HG02852 (cell line): ENCODE results near the gene SRMS.
A peak's percentile ranks its signal among the peaks of the same experiment; 100 is the strongest.

Experiments
- ATAC-seq: cut with Tn5 transposase; IDR thresholded peaks from one replicate; pipeline ENCODE4 v1.9.1; 2021; ENCODE audit warnings: mild to moderate bottlenecking, moderate library complexity; ENCODE audit not compliant: unreplicated experiment

Gene SRMS

GRCh38 chr20:63539441-63540370 lies 7.8 kb downstream of the SRMS start:
- no peak for ATAC-seq

GRCh38 chr20:63539092-63539430 lies 8.5 kb downstream of the SRMS start:
- no peak for ATAC-seq

DNA sequence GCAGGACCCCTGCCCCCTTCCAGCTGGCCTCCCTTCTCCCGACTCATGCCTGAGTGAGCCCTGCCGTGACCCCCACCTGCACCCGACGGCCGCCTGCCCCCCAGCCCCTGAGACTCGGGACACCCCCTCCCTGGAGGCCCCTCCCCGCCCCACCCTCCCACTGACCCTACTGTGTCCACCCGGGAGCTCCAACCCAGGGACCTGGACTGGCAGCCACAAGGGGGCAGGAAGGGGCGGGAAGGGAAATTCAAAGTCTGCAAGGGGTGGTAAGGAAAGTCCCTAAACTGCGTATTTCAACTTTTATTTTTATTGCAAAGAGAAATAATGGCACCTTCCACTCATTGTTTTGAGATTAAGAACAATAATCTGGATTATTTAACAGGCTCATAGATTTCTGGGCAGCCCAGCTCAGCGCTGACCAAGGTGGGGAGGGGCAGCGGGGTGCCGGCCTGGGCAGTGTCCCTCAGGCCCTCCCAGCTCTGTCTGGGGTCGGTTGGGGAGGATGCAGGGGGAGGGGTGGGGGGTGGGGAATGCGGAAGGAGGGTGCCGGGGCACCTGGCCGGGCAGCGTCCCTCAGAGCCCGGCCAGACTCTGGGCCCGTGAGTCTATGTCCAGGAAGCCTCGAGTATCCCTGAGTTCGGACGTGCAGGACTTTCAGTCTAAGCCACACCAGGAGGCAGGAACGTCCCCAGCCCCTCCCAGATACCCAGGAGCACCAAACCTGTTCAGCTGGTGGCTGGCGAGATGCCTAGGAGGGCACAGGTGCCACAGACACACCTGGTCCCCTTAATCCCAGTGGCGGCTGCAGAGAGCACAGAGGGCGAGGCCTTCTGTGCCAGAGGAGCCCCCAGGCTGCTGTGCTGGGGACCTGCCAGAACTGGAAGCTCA lies 9.1 kb downstream of the SRMS start:
- no peak for ATAC-seq

GRCh38 chr20:63537525-63538203 lies 9.9 kb downstream of the SRMS start:
- ATAC-seq: peak; percentile 80

- ATAC-seq: peak; percentile 3
Measured at GRCh38 chr20:63536997-63537524, 10.5 kb downstream of the SRMS start, which contains the start of gene PTK6. PTK6 (minus strand) TSS chr20:63537376; CDS start chr20:63537314, 62 bp downstream.

DNA sequence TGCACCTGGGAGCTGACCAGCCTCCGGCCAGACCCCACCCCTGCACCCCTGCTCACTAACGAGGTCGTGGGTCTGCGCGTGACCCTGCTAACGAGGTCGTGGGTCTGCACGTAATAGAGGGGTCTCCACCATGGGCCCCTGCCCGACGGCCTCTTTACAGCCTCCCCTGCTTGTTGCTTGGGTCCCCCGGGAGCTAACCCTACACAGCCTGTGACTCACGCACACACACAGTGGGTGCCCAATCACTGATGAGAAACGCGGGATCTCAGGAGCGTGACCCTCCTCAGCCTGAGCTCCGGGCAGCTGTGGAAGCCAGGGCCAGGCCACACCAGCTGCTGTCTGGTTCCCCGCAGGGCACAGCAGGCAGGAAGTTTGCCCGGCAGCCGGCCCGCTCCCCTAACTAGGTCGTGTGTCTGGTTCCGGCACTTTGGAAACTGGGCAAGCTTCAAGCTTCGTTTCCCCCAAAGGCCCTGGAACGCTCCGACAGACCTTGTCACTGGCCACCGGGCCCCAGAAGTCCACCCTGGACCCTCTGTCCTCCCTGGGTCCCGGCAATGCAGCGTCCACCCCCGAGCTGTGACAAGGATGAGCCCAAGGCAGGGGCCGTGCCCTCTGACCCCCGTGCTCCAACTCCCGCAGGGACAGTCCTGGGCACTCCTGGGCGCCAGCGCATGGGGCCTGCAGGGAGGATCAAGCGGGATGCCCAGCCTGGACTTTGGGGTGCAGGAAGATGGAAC lies 11.1 kb downstream of the SRMS start:
- ATAC-seq: no peak

- ATAC-seq: no peak
Measured at GRCh38 chr20:63534831-63535651, 12.5 kb downstream of the SRMS start.

GRCh38 chr20:63534427-63534830 lies 13.1 kb downstream of the SRMS start:
- no peak for ATAC-seq

DNA sequence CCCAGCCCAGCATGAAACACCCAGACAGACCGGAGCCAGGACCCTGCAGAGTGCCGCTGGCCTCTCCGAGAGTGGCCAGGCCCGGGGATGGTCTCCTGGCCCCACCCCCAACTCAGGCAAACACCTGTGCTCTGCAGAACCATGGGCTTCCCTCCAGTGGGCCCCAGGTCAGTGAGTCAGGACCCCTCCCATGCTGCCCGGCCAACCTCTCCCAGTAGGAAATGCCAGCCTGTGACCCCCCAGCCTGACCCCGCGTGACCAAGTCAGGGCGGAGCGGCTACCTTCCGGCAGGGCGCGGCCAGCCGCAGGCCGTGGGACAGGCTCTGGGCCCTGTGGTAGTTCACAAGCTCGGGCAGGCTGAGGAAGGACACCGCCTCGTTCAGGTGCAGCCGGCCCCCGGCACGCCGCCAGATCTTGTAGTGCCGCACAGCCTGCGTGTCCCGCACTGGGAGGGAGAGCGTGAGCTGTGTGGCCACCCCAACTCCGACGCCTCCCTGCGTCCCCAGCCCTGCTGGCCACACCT lies 13.6 kb downstream of the SRMS start:
- ATAC-seq: no peak

GRCh38 chr20:63533388-63533787 lies 14.2 kb downstream of the SRMS start:
- ATAC-seq: no peak

GRCh38 chr20:63532449-63532971 lies 15.0 kb downstream of the SRMS start:
- ATAC-seq: no peak

DNA sequence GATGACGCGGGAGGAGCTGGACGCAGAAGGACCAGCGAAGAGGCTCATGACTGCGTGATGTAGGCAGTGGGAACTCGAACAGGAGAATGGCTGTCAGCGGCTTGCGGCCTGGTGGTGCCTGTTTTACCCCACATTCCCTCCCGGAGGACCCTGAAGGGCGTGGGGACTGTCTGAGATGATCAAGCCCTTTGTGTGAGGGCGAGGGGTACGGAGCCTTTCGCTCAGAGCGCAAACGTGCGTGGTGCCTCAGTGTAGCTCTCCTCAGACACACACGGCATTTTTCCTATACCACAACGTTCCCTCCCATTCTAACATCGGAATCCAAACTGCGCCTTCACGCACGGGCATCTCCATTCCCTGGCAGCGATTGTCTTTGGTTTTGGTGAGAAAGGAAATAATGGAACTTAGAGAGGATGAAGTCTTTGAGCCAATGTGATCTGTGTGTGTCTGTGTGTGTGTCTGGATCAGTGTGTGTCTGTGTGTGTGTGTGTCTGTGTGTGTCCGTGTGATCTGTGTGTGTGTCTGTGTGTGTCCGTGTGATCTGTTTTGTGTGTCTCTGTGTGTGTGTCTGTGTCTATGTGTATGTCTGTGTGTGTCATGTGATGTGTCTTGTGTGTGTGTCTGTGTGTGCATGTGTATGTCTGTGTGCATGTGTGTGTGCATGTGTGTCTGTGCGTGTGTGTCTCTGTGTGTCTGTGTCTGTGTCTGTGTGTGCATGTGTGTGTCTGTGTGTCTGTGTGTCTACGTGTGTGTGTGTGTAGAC lies 15.7 kb downstream of the SRMS start:
- ATAC-seq: no peak

GRCh38 chr20:63530788-63531160 lies 16.8 kb downstream of the SRMS start:
- ATAC-seq: no peak

DNA sequence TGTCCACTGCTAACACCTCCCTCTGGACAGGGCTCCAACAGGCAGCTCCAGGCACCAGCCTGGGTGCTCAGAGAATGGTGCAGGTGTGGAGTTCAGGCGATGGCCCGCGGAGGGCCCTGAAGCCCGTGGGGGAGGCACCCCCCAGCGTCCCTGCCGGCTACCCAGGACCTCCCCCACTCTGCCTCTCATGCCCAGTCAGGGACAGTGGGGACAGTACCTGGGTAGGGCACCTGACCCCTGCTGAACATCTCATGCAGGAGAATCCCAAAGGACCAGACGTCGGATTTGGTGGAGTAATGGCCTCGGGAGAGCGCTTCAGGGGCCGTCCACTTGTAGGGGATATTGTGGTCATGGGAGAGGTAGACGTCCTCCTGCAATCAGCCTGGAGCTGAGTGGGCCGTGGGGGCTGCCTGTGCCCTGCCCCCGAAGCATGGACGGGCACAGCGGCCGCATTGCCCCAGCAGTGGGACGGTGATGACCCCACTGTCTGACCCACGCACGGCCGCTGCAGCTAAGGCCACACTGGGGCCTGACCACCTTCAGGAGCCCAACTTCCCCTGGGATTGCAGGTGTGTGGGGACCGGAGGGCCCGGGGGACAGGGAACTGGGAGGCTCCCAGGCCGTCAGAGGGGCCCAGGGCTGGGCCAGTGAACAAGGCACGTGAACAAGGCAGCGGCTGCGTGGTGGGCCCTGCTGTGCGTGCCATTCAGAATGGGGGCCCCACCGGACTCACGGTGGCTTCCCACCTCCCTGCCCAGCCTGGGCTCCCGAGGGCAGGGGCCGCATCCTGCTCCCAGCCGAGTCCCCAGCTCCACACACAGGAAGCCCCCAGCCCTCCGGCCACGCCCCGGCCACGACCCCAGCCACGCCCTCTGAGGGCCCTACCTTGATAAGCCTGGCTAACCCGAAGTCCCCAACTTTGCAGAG lies 17.4 kb downstream of the SRMS start:
- ATAC-seq: no peak

GRCh38 chr20:63529180-63529860 lies 18.2 kb downstream of the SRMS start:
- no peak for ATAC-seq

GRCh38 chr20:63527184-63527583 lies 20.4 kb downstream of the SRMS start:
- no peak for ATAC-seq

DNA sequence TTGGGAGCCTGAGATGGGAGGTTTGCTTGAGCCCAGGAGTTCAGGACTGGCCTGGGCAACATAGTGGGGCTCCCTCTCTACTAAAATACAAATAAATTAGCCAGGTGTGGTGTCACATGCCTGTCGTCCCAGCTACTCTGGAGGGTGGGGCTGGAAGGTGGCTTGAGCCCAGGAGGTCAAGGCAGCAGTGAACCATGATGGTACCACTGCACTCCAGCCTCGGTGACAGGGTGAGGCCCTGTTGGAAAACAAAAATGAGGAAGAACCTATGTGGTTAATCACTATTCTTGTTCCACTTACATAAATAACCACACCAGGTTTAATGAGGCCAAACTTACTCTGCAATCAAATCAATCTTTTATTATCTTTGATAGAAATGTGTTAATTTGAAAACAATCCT lies 21.6 kb downstream of the SRMS start:
- no peak for ATAC-seq
